HG02938 (cell line): ENCODE data around the gene ARHGDIG.

Experiments used
- ATAC-seq: cut with Tn5 transposase; IDR thresholded peaks from one replicate; pipeline ENCODE4 v1.9.1; 2021; ENCODE audit warnings: mild to moderate bottlenecking, moderate library complexity; ENCODE audit not compliant: unreplicated experiment

ARHGDIG gene

DNA sequence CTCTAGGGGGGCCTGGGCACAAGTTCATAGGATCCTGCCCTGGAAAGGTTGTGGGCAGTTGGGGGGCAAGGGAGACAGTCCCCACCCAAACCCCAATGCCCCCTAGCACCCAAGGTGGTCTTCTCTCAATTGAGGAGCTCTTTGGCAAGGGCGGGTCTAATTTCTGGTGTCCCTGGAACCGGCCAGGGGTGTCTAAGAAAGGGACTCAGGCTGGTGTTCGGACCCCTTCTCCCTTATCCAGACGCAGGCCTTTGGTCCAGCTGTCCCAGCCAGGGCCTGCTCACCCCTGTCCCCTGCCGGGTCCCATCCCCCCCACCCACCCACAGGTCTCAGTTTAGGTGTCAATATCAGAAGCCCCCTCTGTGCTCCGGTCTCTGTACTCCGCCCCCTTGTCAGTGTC lies 860 bp upstream of the ARHGDIG start:
- no peak for ATAC-seq

DNA sequence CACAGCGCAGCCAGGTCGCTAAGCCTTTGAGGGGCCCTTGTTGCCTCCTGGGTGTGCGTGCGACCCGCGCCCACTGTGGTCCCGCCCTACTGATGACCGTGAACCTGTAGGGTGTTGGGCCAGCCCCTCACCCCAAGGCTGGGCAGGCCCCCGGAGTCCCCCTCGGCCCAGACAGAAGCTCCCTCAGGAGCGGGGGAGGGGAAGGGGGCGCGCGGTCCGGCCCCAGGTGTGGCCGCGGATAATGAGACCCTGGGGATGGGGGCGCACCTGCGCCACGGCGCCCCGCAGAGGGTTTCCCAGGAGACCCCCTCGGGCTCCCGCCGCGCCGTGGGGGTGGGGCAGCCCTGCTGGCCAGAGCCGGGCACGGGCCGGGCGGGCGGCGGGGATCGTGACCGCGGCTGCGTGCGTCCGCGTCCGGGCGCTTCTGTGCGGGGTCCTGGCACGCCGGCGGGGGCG lies 358 bp upstream of the ARHGDIG start:
- no peak for ATAC-seq

GRCh38 chr16:280991-281659 lies 734 bp downstream of the ARHGDIG start:
- no peak for ATAC-seq

DNA sequence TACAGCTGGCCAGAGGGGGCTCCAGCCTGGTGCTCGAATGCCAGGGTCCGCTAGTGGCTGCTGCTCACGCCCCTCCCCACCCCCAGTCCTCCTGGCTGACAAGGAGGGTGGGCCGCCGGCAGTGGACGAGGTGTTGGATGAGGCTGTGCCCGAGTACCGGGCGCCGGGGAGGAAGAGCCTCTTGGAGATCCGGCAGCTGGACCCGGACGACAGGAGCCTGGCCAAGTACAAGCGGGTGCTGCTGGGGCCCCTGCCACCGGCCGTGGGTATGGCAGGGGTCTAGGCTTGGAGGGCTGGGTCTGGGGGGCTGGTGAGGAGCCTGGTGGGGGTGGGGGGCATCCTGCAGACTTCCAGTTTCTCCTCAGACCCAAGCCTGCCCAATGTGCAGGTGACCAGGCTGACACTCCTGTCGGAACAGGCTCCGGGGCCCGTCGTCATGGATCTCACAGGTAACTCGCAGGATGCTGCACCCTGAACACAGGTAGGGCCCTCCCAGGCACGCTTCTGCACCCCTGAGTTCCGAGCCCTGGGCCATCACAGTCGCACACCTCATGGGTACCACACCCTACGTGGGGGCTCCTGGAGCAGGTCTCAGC lies 1.4 kb downstream of the ARHGDIG start:
- no peak for ATAC-seq

- ATAC-seq, result no peak
Measured at GRCh38 chr16:282491-282890, 2.1 kb downstream of the ARHGDIG start.

GRCh38 chr16:283033-283805 lies 2.8 kb downstream of the ARHGDIG start, which contains the start of gene PDIA2:
PDIA2 (plus strand) TSS chr16:283164; CDS start chr16:283170, 6 bp downstream.
- ATAC-seq, result no peak

- ATAC-seq, result no peak
Measured at GRCh38 chr16:284204-285120, 4.1 kb downstream of the ARHGDIG start.

- no peak for ATAC-seq
Measured at GRCh38 chr16:285146-286055, 5.0 kb downstream of the ARHGDIG start.

DNA sequence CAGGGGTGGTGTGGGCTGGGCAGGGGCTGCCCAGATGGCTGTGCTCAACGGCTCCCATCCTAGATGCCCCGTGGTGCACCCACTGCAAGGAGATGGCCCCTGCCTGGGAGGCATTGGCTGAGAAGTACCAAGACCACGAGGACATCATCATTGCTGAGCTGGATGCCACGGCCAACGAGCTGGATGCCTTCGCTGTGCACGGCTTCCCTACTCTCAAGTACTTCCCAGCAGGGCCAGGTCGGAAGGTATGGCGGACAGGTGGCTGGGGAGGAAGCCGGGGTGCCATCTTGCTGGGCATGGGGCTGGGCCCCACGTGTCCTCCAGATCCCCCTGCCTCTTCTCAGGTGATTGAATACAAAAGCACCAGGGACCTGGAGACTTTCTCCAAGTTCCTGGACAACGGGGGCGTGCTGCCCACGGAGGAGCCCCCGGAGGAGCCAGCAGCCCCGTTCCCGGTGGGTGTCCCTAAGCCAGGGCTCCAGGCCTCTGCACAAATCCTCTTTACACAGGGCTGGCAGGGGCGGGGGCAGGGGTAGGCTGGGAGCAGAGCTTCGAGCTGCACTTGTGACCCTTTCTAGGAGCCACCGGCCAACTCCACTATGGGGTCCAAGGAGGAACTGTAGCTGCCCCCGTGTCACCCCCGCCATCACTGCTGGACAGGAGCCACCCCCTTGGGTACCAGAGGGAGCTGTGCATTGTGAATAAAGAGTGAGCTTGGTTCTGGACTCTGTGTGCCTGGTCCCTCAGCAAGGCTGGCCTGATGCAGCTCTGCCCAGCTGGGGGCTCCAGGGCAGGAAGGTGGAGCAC lies 6.3 kb downstream of the ARHGDIG start:
- no peak for ATAC-seq

DNA sequence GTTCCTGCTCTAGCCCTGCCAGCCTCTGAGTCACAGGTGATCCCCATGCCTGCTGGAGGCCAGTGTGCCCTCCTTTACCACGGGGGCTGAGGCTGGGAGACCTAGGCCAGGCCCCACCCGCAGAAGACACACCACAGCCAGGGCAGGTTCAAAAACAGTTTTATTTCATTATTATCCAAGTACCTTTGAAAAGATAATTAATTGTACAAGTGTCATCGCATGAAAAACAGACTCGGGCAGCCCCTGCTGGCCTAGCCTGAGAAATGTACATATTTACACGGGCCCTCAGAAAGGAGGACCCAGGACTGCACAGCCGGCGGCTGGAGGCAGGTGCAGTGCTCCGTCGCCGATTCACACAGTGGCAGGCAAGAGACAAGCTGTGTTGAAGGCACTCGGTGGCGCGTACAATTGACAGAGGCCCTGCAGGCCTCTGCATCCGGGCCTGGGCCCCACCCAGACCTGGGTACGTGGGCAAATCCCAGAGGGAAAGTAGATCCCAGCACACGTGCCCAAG lies 7.0 kb downstream of the ARHGDIG start:
- no peak for ATAC-seq

GRCh38 chr16:287981-288920 lies 7.9 kb downstream of the ARHGDIG start:
- ATAC-seq, result no peak

GRCh38 chr16:289395-289997 lies 9.1 kb downstream of the ARHGDIG start:
- ATAC-seq, result no peak

DNA sequence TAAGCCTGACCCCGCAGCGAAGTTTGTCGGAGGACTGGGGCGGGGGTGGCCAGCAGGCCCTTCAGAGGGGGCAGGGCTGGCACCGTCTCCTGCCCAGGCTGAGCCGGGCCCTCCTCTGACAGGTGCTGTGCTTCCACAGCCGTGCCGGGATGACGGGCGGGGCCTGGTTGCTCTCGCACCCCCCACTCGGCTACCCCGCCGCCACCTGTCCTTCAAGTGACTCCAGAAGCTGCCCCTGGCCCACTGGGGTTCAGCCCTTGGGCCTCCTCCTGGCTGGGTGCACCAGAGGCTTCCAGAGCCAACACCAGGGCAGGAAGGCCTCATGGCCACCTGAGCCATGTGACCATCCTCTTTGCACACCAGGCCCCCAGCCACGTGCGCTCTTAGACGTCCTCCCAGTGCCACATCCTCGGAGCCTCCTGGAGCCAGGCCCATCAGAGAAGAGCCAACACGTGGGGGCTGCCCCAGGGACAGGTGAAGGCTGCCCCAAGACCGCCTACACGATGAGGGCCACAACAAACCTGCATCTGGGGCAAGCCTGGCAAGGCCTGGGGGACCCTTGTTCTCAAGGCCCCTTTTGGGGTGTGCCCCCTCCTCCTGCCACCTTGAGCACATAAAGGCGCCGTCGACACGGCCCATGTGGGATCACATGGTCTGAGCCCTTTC lies 9.8 kb downstream of the ARHGDIG start:
- ATAC-seq, result no peak

GRCh38 chr16:290681-291405 lies 10.5 kb downstream of the ARHGDIG start:
- no peak for ATAC-seq

DNA sequence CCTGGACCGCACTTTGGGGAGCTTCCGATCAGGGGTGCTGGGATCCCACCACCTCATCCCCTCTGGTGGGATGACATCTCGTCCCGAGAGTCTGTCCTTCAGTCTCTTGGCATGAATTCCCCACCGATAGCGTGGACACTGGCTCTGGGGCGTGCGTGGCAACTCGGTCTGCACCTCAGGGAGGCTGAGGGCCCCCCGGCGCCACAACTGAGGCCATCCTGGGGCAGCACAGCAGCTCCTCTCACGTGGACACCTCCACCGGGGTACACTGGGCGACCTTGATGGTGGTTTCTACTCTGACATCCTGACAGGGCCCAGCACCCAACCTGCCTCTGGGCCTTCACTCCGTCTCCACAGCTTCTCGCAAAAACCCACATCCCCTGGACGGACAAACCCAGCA lies 11.1 kb downstream of the ARHGDIG start:
- no peak for ATAC-seq
